Endothelial cell of umbilical vein (primary cell): ENCODE data around the gene KRTAP12-3. TPM values are rescaled to one million over a fixed set of nuclear protein-coding genes. Genes with fewer than 3 reads are reported as not detected.

Source experiments
- BruUV-seq: library from RNA; stranded (reverse); fragments of 400-500 nt; replicated peaks from 2 replicates; lab custom pipeline; 2021; lab: Mats Ljungman, UMichigan
- CTCF ChIA-PET: fragments of 300-600, 350-600 bp; sonication (Branson Sonifier 250); formaldehyde crosslinking; loops from one replicate; lab custom pipeline; 2021; ENCODE audit warnings: antibody characterized with exemption, inconsistent platforms; lab: Charles Lee
- POLR2A ChIA-PET: fragments of 300-600, 350-600 bp; sonication (Branson Sonifier 250); formaldehyde crosslinking; loops from one replicate; lab custom pipeline; 2021; ENCODE audit warnings: antibody characterized with exemption, inconsistent platforms; lab: Charles Lee
- DNase-seq: peaks from one replicate; pipeline ENCODE4 v3.0.0-alpha.2; 2011; ENCODE audit warnings: low read depth, low spot score
- FAIRE-seq: peaks from 2 replicates; lab custom pipeline; 2011; peaks lifted over from hg19 to GRCh38; lab: Jason Lieb, UNC
- H2AFZ ChIP-seq: 2 replicates; pipeline ENCODE4 v1.6.0; 2012; ENCODE audit warnings: low read depth, low read length, control low read depth, inconsistent platforms
- H3K27ac ChIP-seq: 2 replicates; pipeline ENCODE4 v1.5.1; 2011; ENCODE audit warnings: low read depth, mild to moderate bottlenecking, control low read depth, low read length, moderate library complexity; ENCODE audit not compliant: insufficient read depth
- H3K27me3 ChIP-seq, 2 experiments: 2 replicates each; pipeline versions ENCODE4 v1.6.0 to v1.6.1; 2011; ENCODE audit warnings: low read length in 2 of 2, mixed read lengths in 1 of 2; ENCODE audit not compliant: control insufficient read depth in 2 of 2, insufficient read depth in 2 of 2
- H3K36me3 ChIP-seq, 2 experiments: 2 replicates in 1 of 2; 3 replicates in 1 of 2; pipeline ENCODE4 v1.5.1; 2011; ENCODE audit warnings: low read length in 2 of 2, mild to moderate bottlenecking in 1 of 2, moderate library complexity in 1 of 2; ENCODE audit not compliant: control insufficient read depth in 2 of 2, insufficient read depth in 2 of 2; ENCODE audit errors: extremely low read depth in 1 of 2
- H3K4me1 ChIP-seq: 3 replicates; pipeline ENCODE4 v1.5.1; 2011; ENCODE audit warnings: mild to moderate bottlenecking, low read length; ENCODE audit not compliant: control insufficient read depth, insufficient read depth; ENCODE audit errors: extremely low read depth
- H3K4me2 ChIP-seq: 2 replicates; pipeline ENCODE4 v1.6.1; 2011; ENCODE audit warnings: low read length, control low read depth, mixed read lengths; ENCODE audit not compliant: insufficient read depth
- H3K4me3 ChIP-seq, 3 experiments: fragments of 200-600 bp in 1 of 3; sonication (generic), shearing (Covaris generic) in 1 of 3; replicated peaks in 1 of 3; 2 replicates each; pipeline ENCODE4 v1.5.1; 2011 to 2016; ENCODE audit warnings: control low read depth in 3 of 3, low read length in 3 of 3, mild to moderate bottlenecking in 2 of 3, inconsistent platforms in 1 of 3, low read depth in 1 of 3, moderate library complexity in 1 of 3; ENCODE audit not compliant: insufficient read depth in 1 of 3
- H3K79me2 ChIP-seq: 2 replicates; pipeline ENCODE4 v1.6.0; 2012; ENCODE audit warnings: low read length, inconsistent platforms; ENCODE audit not compliant: control insufficient read depth, insufficient read depth
- H3K9ac ChIP-seq: replicated peaks from 2 replicates; pipeline ENCODE3; 2011; ENCODE audit warnings: low read length, control low read depth; ENCODE audit not compliant: insufficient read depth; ENCODE audit errors: extremely low read depth
- H3K9me1 ChIP-seq: replicated peaks from 3 replicates; pipeline ENCODE4 v1.6.0; 2011; ENCODE audit warnings: mild to moderate bottlenecking, low read length; ENCODE audit not compliant: control insufficient read depth, insufficient read depth; ENCODE audit errors: extremely low read depth
- H3K9me3 ChIP-seq: replicated peaks from 2 replicates; pipeline ENCODE4 v1.5.1; 2012; ENCODE audit warnings: low read length, inconsistent platforms; ENCODE audit not compliant: control insufficient read depth, insufficient read depth
- H4K20me1 ChIP-seq: replicated peaks from 2 replicates; pipeline ENCODE3; 2011; ENCODE audit warnings: mild to moderate bottlenecking, low read length; ENCODE audit not compliant: control insufficient read depth, insufficient read depth; ENCODE audit errors: extremely low read depth
- CTCF ChIP-seq, 2 donors: IDR thresholded peaks; 1 replicate in 1 of 2; 2 replicates in 1 of 2; pipeline ENCODE4 v1.5.1; 2011; ENCODE audit warnings: low read length in 2 of 2, mild to moderate bottlenecking in 2 of 2, moderate library complexity in 2 of 2, control low read depth in 1 of 2, inconsistent platforms in 1 of 2, low read depth in 1 of 2; ENCODE audit not compliant: insufficient read depth in 1 of 2; ENCODE audit errors: extremely low read depth in 1 of 2
- EZH2 ChIP-seq: IDR thresholded peaks from 2 replicates; pipeline ENCODE4 v1.6.1; 2012; ENCODE audit warnings: borderline replicate concordance, low read depth, mild to moderate bottlenecking, moderate library complexity, low read length, inconsistent platforms; ENCODE audit not compliant: severe bottlenecking
- FOS ChIP-seq: IDR thresholded peaks from 2 replicates; pipeline ENCODE4 v1.6.1; 2011; ENCODE audit warnings: mild to moderate bottlenecking, low read length, moderate library complexity, borderline replicate concordance; ENCODE audit not compliant: insufficient read depth
- GATA2 ChIP-seq: IDR thresholded peaks from 2 replicates; pipeline ENCODE4 v1.7.0; 2011; ENCODE audit warnings: low read depth, mild to moderate bottlenecking, moderate library complexity, mixed read lengths, low read length; ENCODE audit not compliant: insufficient read length, insufficient read depth
- JUN ChIP-seq: IDR thresholded peaks from 2 replicates; pipeline ENCODE4 v1.6.1; 2011; ENCODE audit warnings: borderline replicate concordance, low read depth; ENCODE audit not compliant: insufficient read length, insufficient read depth
- MYC ChIP-seq: IDR thresholded peaks from one replicate; pipeline ENCODE4 v1.6.1; 2011; ENCODE audit warnings: mild to moderate bottlenecking, low read depth, low read length
- POLR2A ChIP-seq: IDR thresholded peaks from 2 replicates; pipeline ENCODE4 v1.6.1; 2012; ENCODE audit warnings: low read depth, mild to moderate bottlenecking, control low read depth, low read length
- POLR2AphosphoS5 ChIP-seq: IDR thresholded peaks from 2 replicates; pipeline ENCODE4 v1.6.1; 2012; ENCODE audit warnings: low read depth, mild to moderate bottlenecking, control low read depth, low read length, moderate library complexity; ENCODE audit not compliant: insufficient read depth
- dilution Hi-C: fragments of 300-500 bp; cut with MboI; formaldehyde crosslinking; loops from one replicate; pipeline ENCODE4 v1.15.0; 2019; ENCODE audit warnings: low sequenced_read_pairs; ENCODE audit not compliant: extremely low pct_ligation_motif_present
- intact Hi-C: fragments of 100-400 bp; cut with micrococcal nuclease; formaldehyde crosslinking; loops from one replicate; pipeline ENCODE4 v1.10.0; 2022
- polyA plus RNA-seq, 4 experiments: library from polyadenylated mRNA; depleted of rRNA in 3 of 4; stranded (reverse) in 3 of 4; unstranded in 1 of 4; fragments of >200 nt; gene quantifications; 2 replicates each; pipeline versions ENCODE4 v1.2.1 to v1.2.3, GENCODE V29; 2011 to 2012; ENCODE audit warnings: missing spikeins in 1 of 4
- total RNA-seq: library from RNA; stranded (reverse); gene quantifications from 2 replicates; pipeline ENCODE4 v1.2.3, GENCODE V29; 2021
- TF ChIP-seq, protein P1 (sequence below): IDR thresholded peaks from 2 replicates; pipeline ENCODE4 v1.6.1; 2011; ENCODE audit not compliant: insufficient read depth, insufficient read length

Gene KRTAP12-3
- total and polyA plus RNA-seq, 2 donors (not counting 3 experiments of a cell fraction or from before 2014, with no cell fraction given) = not detected

DNA sequence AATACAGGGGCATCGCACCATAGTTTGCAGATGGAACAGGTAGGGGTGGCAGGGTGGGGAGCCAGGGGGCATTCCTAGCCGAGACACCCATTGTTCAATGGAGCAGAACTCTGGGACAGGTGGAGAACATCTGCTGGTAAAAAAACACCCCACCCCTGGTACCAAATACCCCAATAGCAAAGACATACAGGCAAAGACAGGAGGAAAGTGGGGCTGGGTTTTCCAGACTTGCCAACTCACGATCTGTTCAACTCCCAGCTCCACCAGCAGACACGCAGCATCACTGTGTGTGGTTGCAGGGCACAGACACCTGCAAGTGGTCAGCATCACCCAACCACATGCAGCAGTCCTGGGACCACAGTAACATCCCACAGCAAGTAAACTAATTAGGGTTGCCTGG, 46.2 kb upstream of the KRTAP12-3 start:
- no TSS peak for BruUV-seq
- no peak overlapping the region for H3K27ac ChIP-seq
- H4K20me1 ChIP-seq = no peaks in the 10 kb centered on the region
- H3K79me2 ChIP-seq = no peaks in the 10 kb centered on the region
- no peak overlapping the region for H3K4me2 ChIP-seq
- no peak overlapping the region for H3K9ac ChIP-seq
- H3K4me1 ChIP-seq = no peaks in the 10 kb centered on the region
- no peak overlapping the region for H2AFZ ChIP-seq
- intact Hi-C loops = no loop called here
- dilution Hi-C loops = no loop called here
- TF ChIP-seq MYC (no peak), POLR2AphosphoS5 (no peak), CTCF (IDR thresholded peaks at IDR 0.05; ENCODE audit: extremely low read depth in 1 of 2, insufficient read depth in 1 of 2, low read depth in 1 of 2, low read length in 2 of 2) (no peak), GATA2 (no peak), FOS (no peak), POLR2A (no peak), EZH2 (no peak), JUN (no peak)
- TF ChIP-seq, protein P1, sequence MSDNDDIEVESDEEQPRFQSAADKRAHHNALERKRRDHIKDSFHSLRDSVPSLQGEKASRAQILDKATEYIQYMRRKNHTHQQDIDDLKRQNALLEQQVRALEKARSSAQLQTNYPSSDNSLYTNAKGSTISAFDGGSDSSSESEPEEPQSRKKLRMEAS = no peak
- H3K4me3 ChIP-seq = no peak overlapping the region
- H3K27me3 ChIP-seq = peaks cover 0 to 1% of the 10 kb centered on the region in 2 experiments
- H3K9me1 ChIP-seq = no peaks in the 10 kb centered on the region
- peaks cover 5% of the 10 kb centered on the region for H3K9me3 ChIP-seq
- ChIA-PET POLR2A (no interaction called here), CTCF (no interaction called here)
- no peak for DNase-seq
- no peak for FAIRE-seq
- no peaks in the 10 kb centered on the region for H3K36me3 ChIP-seq
